GM19239 (cell line): Measurements from ENCODE around the gene HES7.

Experiments
- DNase-seq: peaks from one replicate; pipeline ENCODE4 v3.0.0; 2011; ENCODE audit warnings: low spot score; ENCODE audit not compliant: insufficient read length
- FAIRE-seq: peaks from 2 replicates; lab custom pipeline; 2011; peaks lifted over from hg19 to GRCh38; lab: Jason Lieb, UNC

The HES7 gene

GRCh38 chr17:8144401-8145231, 20.7 kb upstream of the HES7 start:
- no peak for FAIRE-seq
- no peak for DNase-seq

GRCh38 chr17:8143581-8144400, 19.9 kb upstream of the HES7 start:
- FAIRE-seq: no peak
- no peak for DNase-seq

GRCh38 chr17:8142887-8143580, 19.1 kb upstream of the HES7 start:
- no peak for FAIRE-seq

GRCh38 chr17:8142158-8142886, 18.4 kb upstream of the HES7 start:
- DNase-seq (no peak), FAIRE-seq (no peak)

More at GRCh38 chr17:8142887-8143580, 19.1 kb upstream of the HES7 start:
- DNase-seq: no peak

- DNase-seq: no peak
- FAIRE-seq: no peak
Observed at GRCh38 chr17:8141741-8142140, 17.8 kb upstream of the HES7 start.

GRCh38 chr17:8141045-8141444, 17.1 kb upstream of the HES7 start:
- DNase-seq: no peak
- FAIRE-seq: no peak

- FAIRE-seq (no peak), DNase-seq (no peak)
Observed at GRCh38 chr17:8140065-8141029, 16.4 kb upstream of the HES7 start.

GRCh38 chr17:8138672-8139371, 14.9 kb upstream of the HES7 start:
- FAIRE-seq (peak; percentile 100), DNase-seq (peak; percentile 86)

- FAIRE-seq (no peak), DNase-seq (no peak)
Observed at GRCh38 chr17:8138374-8138671, 14.4 kb upstream of the HES7 start.

GRCh38 chr17:8137645-8138373, 13.9 kb upstream of the HES7 start:
- no peak for DNase-seq
- no peak for FAIRE-seq

- FAIRE-seq: no peak
- no peak for DNase-seq
Observed at GRCh38 chr17:8133941-8134340, 10.0 kb upstream of the HES7 start.

GRCh38 chr17:8133399-8133798, 9.5 kb upstream of the HES7 start:
- FAIRE-seq: no peak
- DNase-seq: no peak

- FAIRE-seq (peak; percentile 52), DNase-seq (no peak)
Observed at GRCh38 chr17:8131844-8132441, 8.0 kb upstream of the HES7 start.

- FAIRE-seq (no peak), DNase-seq (no peak)
Observed at GRCh38 chr17:8128125-8128784, 4.3 kb upstream of the HES7 start.

- FAIRE-seq (peak; percentile 8), DNase-seq (no peak)
Observed at GRCh38 chr17:8126491-8127066, 2.7 kb upstream of the HES7 start.

- DNase-seq (no peak), FAIRE-seq (peak; percentile 8)
Observed at GRCh38 chr17:8125947-8126490, 2.1 kb upstream of the HES7 start.
